Activated effector memory CD4-positive, alpha-beta T cell treated with Interleukin-2 at 50 U/mL for 16 hours (primary cell): ENCODE data around the gene NSDHL.

Experiments
- DNase-seq: peaks from one replicate; pipeline ENCODE4 v3.0.0-alpha.2; 2020

NSDHL gene

DNA sequence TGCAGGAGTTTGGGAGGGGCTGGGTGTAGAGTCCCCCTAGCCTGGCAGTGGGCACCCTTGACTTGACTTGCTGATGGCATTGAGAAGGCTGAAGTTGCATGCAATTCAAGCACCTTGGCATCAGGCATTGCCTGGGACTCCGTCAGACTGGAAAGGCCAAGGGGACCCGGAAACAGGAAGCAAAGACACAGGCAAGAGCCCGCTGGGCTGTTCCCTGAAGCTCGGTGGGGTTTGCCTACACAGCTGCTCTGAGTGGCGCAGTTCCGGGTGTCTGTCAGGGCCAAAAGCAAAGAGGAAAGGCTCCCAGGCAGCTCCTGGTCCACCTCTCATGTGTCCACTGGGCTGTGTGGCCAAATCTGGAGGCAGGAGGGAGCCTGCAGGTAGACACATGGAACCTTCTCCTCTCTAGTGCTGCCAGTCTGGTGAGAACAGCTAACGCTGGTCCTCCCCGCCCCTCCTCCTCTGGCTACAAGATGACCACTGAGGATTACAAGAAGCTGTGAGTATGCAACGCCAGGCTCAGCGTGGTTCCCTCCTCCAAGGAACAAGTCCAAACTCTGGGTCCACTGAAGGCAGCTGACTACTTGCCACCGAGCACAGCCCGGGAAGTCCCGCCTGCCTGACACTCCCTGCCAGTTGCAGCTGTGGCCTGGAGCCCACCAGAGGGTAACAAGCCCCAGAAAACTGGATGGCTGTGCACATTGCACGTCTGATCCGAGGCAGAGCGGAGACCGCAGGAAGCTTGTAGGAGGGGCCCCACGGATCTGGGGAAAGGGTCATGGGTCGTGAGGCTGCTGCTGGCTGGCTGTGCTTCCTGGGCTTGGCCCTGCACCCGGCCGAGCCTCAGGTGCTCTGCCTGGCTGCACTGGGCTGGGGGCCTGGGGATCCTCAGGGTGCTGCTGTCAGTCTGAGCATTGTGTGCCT lies 87.1 kb downstream of the NSDHL start:
- no peak for DNase-seq

DNA sequence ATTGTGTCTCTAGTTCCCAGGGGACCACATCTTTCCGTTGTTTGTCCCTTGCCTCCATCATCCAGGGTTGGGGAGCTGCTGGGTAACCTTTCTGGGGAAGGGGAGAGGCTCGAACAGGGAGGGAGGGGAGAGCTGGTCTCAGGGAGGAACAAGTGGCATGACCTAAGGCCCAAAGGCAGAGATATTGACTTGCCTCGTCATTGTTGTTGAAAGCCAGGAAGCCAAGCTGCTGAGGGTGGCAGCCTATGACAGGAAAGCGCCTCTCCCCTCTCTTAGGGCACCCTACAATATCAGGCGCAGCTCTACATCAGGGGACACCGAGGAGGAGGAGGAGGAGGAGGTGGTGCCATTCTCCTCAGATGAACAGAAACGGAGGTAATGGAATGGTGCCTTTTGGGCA lies 87.8 kb downstream of the NSDHL start:
- no peak for DNase-seq
